ENCODE measurements around the gene GMDS.
A peak's percentile ranks its signal among the peaks of the same experiment; 100 is the strongest.

The GMDS gene

GRCh38 chr6:1597924-1598323 lies 647.5 kb downstream of the GMDS start:
- H3K4me3 ChIP-seq (ENCODE audit: low read depth, low read length): no peak overlapping the region
- no peak for TF ChIP-seq CTCF (IDR thresholded peaks at IDR 0.05; ENCODE audit: borderline replicate concordance, insufficient read depth, low read depth, low read length)

DNA sequence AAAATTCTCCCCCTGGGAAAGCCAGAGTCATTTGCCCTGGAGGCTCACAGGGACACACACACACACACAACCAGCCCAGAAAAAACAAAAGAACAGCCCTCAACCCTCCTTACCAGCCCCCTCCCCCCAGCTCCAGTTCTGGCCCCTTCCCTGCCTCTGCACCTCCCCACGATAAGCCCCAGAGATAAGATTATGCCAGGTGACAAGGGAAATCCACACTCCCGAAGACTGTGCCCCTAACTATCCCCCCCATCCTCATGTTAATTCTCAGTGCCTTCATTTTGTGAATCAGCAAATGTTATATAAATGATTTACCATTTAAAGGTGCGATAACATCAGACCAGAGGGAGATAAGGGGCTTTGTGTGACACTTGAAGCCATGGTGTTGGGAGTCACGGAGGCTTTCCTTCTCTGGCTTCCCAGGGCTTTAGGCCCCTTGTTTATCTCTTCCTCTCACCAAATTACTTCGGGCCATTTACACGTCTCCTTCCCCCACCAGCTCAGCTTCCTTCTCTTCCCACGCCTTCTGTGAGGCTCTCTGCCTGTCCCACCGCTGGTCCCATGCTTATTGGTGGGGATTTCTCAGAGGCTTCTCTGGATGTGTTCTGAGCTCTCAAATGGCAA lies 648.2 kb downstream of the GMDS start:
- H3K4me3 ChIP-seq (ENCODE audit: low read depth, low read length): no peak overlapping the region
- no peak for TF ChIP-seq CTCF (IDR thresholded peaks at IDR 0.05; ENCODE audit: borderline replicate concordance, insufficient read depth, low read depth, low read length)

- TF ChIP-seq CTCF (IDR thresholded peaks at IDR 0.05; ENCODE audit: borderline replicate concordance, insufficient read depth, low read depth, low read length): peak; percentile 86
- H3K4me3 ChIP-seq (ENCODE audit: low read depth, low read length): no peak overlapping the region
These were observed 649.1 kb downstream of the GMDS start for GRCh38 chr6:1596088-1596852.

DNA sequence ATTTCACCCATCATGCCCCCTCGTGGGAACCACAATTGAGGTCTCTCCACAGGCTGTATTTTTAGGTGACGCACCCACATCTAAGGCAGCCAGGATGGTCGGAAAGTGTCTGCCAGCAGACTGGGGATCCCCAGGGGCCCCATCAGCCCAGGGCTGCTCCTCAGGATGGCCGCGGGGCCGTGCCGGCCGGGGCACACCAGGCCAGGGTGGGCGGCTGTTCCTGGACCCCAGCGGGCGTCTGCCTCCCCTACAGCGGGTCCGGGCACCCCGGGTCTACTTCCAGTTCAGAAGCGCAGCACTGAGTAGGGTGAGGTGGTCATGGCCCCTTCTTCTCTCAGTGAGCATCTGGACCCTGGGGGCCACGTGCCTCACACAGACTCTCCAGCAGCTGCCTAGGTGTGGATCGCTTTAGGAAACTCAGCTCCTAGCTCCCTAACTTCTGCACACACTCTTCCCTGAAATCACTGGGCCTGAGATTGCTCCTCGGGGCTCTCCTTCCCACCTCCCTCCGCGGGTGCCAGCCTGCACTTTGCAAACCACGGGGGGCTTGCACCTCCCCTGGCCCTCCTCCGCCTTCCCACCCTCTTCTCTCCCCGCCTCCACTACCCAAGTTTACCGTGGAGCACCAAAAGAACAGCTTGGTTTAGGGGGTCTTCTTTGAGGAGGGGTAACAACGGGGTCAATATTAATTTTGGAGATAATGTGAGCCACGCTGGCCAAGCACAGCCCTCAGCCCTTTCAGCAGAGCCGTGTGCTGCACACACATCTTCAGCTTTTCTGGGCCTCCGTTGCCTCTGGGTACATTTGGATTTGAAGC lies 649.9 kb downstream of the GMDS start:
- H3K4me3 ChIP-seq (ENCODE audit: low read depth, low read length): no peak overlapping the region
- no peak for TF ChIP-seq CTCF (IDR thresholded peaks at IDR 0.05; ENCODE audit: borderline replicate concordance, insufficient read depth, low read depth, low read length)

DNA sequence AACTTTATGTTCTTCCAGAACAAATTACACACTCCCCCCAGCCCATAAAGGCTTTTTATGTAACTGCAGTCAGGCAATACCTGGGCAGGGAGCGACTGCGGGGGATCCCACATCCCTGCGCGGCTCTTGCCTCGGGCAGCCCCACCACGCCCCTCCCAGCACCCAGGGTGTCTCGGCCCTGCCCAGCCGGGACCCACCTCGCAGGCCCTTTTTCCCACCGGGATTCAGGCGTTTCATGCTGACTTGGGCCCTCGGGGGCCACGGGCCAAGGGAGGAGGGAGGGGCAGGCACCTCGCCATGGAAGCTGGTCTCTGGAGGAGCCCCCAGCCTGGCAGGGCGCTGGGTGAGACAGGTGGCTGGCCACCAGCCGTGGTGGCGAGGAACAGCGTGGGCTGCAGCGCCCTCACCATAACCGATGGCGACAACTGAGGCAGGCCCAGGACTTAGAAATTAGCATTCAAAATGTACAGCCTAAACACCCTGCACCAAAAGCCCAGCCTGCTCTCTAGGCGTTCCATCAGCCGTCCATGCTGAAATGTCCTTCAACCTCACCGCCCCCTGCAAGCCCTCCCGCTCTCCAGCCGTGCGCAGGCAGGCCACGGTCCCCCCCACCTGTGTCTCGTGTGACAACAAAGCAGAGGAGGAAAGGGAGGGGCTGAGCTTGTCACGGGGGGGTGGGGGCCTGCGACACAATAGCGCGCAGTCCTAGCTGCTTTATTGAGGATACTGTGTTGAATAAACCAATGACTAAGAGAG lies 650.8 kb downstream of the GMDS start:
- TF ChIP-seq CTCF (IDR thresholded peaks at IDR 0.05; ENCODE audit: borderline replicate concordance, insufficient read depth, low read depth, low read length): no peak
- H3K4me3 ChIP-seq (ENCODE audit: low read depth, low read length): no peak overlapping the region

- H3K4me3 ChIP-seq (ENCODE audit: low read depth, low read length): no peak overlapping the region
- no peak for TF ChIP-seq CTCF (IDR thresholded peaks at IDR 0.05; ENCODE audit: borderline replicate concordance, insufficient read depth, low read depth, low read length)
These were observed 651.5 kb downstream of the GMDS start for GRCh38 chr6:1593958-1594314.
